Small intestine (tissue), 7 donors: ENCODE data around the gene RPS6KA2. TPM values are rescaled to one million over a fixed set of nuclear protein-coding genes. Genes with fewer than 3 reads are reported as not detected.

Experiments used
- DNase-seq, 2 donors: peaks; one replicate each; pipeline versions ENCODE4 v3.0.0 to v3.0.0-alpha.2; 2013
- FAIRE-seq: peaks from 2 replicates; lab custom pipeline; 2012; peaks lifted over from hg19 to GRCh38; lab: Jason Lieb, UNC
- H3K27ac ChIP-seq, 3 donors: one replicate each; pipeline ENCODE4 v1.5.1; 2013; ENCODE audit warnings: low read length in 2 of 3, mild to moderate bottlenecking in 2 of 3, control low read depth in 1 of 3, inconsistent platforms in 1 of 3, low read depth in 1 of 3, moderate library complexity in 1 of 3
- H3K27me3 ChIP-seq, 3 donors: one replicate each; pipeline ENCODE4 v1.6.1; 2013; ENCODE audit warnings: low read length in 3 of 3, inconsistent platforms in 1 of 3; ENCODE audit not compliant: control insufficient read depth in 3 of 3, insufficient read depth in 3 of 3
- H3K36me3 ChIP-seq, 3 donors: one replicate each; pipeline ENCODE4 v1.6.1; 2013; ENCODE audit warnings: low read length in 3 of 3, inconsistent platforms in 1 of 3, low read depth in 1 of 3, mild to moderate bottlenecking in 1 of 3, moderate library complexity in 1 of 3; ENCODE audit not compliant: control insufficient read depth in 3 of 3, insufficient read depth in 2 of 3
- H3K4me1 ChIP-seq, 3 donors: one replicate each; pipeline ENCODE4 v1.6.1; 2013; ENCODE audit warnings: low read length in 2 of 3, inconsistent platforms in 1 of 3, low read depth in 1 of 3, mild to moderate bottlenecking in 1 of 3, moderate library complexity in 1 of 3; ENCODE audit not compliant: control insufficient read depth in 3 of 3, insufficient read depth in 2 of 3
- H3K4me3 ChIP-seq, 3 donors: one replicate each; pipeline ENCODE4 v1.5.1; 2013; ENCODE audit warnings: low read length in 3 of 3, control low read depth in 1 of 3, inconsistent platforms in 1 of 3, low read depth in 1 of 3, mild to moderate bottlenecking in 1 of 3, moderate library complexity in 1 of 3
- H3K9me3 ChIP-seq, 2 donors: one replicate each; pipeline ENCODE4 v1.6.1; 2013; ENCODE audit warnings: low read depth in 1 of 2, low read length in 1 of 2; ENCODE audit not compliant: control insufficient read depth in 2 of 2, insufficient read depth in 1 of 2
- WGBS, 3 donors: extraction: QIAGEN DNeasy Blood & Tissue Kit; methylation state at CpG; one replicate each; pipeline ENCODE4 v1.1.7; 2013; 5-methylcytosine and 5-hydroxymethylcytosine counted together
- polyA plus RNA-seq, 4 donors: library from polyadenylated mRNA; stranded (reverse) in 3 of 4; unstranded in 1 of 4; fragments of 200-250 nt in 3 of 4; fragments of 120-200 nt in 1 of 4; gene quantifications; one replicate each; pipeline versions ENCODE4 v1.2.1 to v1.2.3, GENCODE V29; 2013
- donor health status: healthy with polysubstance abuse.
- donor health status: control.
- donor health status: control.
- donor health status: Bipolar disorder and iron deficiency.
- donor health status: healthy.

RPS6KA2 gene
- polyA plus RNA-seq, 4 donors: 3.1 to 21.9 (median 7.3) TPM

DNA sequence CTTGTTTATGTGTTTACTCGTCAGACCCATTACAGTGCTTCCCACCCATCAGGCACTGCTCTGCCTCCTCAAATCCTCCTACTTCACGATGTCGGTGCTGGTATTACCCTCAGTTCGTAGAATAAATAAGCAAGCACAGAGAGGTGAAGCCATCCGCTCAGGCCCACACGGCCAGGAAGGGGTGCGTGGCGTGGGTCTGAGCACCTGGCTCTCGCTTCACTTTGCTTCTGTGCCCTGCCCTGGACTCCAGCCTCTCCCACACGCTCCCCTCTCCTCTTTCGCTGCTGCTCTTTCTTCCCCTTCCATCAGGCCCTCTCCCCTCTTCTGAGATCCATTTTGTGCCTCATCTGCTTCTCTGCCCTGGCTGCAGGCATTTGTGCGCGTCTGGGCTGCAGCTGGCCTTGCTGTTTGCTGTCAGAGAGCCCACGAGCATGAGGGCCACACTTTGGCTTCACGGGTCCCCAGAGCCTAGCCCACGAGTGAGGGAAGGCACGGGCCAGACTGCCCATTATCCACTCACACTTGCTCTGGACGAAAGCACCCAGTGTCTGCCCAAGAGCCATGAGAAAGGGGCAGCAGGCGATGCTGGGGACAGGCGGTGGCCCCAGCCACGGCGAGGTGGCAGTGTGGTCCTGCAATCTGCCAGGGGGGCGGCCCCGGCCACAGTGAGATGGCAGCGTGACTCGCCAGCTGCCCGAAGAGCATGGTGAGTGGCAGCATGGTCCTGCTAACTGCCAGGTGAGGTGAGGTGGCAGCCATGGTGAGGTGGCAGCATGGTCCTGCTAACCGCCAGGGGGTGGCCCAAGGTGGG lies 148.1 kb downstream of the RPS6KA2 start:
- Histone ChIP-seq H3K9me3 (no peaks in the 10 kb centered on the region), H3K36me3 (peaks cover 0 to 3% (median 0%) of the 10 kb centered on the region in 3 donors), H3K4me1 (no peaks in the 10 kb centered on the region), H3K27me3 (no peaks in the 10 kb centered on the region), H3K27ac (no peak overlapping the region), H3K4me3 (no peak overlapping the region)
- FAIRE-seq: no peak
- DNase-seq: no peak
- 89 to 95% (median 91%) methylated on average over 28 of the region's 28 CpGs for WGBS, 3 donors

DNA sequence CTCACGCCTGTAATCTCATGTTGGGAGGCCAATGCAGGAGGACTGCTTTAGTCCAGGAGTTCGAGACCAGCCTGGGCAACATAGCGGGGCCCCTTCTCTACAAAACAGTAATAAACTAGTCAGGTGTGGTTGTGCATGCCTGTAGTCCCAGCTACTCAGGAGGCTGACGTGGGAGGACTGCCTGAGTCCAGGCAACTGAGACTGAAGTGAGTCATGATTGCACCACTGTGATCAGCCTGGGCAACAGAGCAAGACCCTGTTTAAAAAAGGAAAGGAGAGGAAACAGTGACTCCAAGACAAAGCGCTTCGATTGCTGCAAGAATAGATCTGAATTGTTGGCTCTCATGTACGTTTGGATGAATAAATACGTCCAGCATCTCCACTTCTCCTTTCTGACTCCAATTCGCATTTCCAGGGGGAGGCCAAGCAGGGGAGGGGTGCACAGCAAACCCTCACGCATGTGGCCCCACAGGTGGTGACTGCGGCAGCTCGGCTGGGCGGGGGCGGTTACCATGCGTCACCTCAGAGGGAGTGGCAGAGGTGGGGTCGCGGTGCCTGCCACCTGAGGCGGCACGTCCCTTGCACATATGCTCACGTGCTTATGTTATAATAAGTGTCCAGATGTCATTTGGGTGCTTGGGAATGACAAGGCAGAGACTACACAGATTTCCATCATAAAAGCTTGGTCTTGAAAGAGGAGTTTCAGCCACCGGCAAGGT lies 149.2 kb downstream of the RPS6KA2 start:
- Histone ChIP-seq H3K9me3 (no peaks in the 10 kb centered on the region), H3K4me1 (no peaks in the 10 kb centered on the region), H3K27me3 (no peaks in the 10 kb centered on the region), H3K36me3 (peaks cover 0 to 3% (median 2%) of the 10 kb centered on the region in 3 donors), H3K4me3 (no peak overlapping the region), H3K27ac (no peak overlapping the region)
- DNase-seq: no peak
- no peak for FAIRE-seq
- WGBS, 3 donors: 84 to 89% (median 86%) methylated on average over 21 of the region's 21 CpGs

DNA sequence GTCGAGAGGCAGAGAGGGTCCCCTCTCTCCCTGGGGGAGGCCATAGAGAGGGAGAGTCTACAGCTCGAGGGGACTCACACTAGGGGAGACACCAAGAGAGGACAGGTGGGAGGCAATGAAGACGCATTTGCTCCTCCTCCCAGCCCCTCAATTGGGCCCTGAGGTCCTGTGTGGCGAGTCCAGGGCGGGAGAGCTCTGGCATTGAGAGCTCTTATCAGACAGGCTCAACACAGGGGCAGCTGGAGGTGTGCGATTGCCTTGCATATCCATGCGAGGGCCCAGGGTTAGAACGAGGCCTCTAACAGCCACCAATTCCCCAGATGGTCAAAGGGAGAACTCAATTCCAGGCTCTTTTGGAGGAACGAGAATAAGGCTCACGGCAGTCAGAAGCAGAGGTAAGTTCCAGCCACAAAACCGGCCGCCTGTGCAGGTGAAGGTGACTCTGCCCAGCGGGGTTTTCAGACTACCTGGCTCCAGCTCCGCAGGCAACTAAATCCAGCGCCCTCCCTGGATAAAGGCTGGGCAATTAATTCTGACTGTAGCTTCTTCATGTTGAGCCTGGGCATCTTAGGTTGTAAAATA lies 150.3 kb downstream of the RPS6KA2 start:
- Histone ChIP-seq H3K36me3 (peaks cover 0 to 3% (median 2%) of the 10 kb centered on the region in 3 donors), H3K27me3 (no peaks in the 10 kb centered on the region), H3K9me3 (no peaks in the 10 kb centered on the region), H3K4me1 (no peaks in the 10 kb centered on the region), H3K4me3 (no peak overlapping the region), H3K27ac (no peak overlapping the region)
- FAIRE-seq (no peak), DNase-seq (no peak)
- WGBS, 3 donors: 85 to 89% (median 87%) methylated on average over 15 of the region's 15 CpGs

DNA sequence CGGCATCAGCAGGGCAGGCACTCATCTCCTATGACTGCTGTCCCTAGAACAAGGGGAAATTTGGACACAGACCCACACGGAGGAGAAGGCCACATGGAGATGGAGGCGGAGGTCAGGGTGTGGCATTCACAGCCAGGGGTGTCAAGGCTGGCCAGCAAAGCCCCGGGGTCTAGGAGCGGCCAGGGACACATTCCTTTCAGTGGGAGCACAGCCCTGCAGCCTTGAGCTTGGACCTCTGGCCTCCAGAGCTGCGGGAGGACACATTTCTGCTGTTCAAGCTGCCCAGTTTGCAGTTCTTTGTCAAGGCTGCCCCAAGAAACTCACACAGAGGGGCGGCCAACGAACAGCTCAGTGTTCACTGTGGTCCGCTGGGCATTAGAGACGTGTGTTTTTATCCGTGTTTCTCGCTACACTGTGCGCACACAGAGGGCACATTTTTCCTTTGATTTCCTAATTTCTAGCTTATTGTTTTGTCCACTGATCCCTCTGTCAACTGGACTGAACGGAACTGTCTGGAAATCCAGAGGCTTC lies 150.9 kb downstream of the RPS6KA2 start:
- no peak for FAIRE-seq
- WGBS, 3 donors: 85 to 89% (median 86%) methylated on average over 14 of the region's 14 CpGs
- no peak overlapping the region for H3K27ac ChIP-seq
- peaks cover 0 to 3% (median 2%) of the 10 kb centered on the region in 3 donors for H3K36me3 ChIP-seq
- no peak overlapping the region for H3K4me3 ChIP-seq
- no peaks in the 10 kb centered on the region for H3K27me3 ChIP-seq
- H3K9me3 ChIP-seq: no peaks in the 10 kb centered on the region
- H3K4me1 ChIP-seq: no peaks in the 10 kb centered on the region
- DNase-seq: no peak

DNA sequence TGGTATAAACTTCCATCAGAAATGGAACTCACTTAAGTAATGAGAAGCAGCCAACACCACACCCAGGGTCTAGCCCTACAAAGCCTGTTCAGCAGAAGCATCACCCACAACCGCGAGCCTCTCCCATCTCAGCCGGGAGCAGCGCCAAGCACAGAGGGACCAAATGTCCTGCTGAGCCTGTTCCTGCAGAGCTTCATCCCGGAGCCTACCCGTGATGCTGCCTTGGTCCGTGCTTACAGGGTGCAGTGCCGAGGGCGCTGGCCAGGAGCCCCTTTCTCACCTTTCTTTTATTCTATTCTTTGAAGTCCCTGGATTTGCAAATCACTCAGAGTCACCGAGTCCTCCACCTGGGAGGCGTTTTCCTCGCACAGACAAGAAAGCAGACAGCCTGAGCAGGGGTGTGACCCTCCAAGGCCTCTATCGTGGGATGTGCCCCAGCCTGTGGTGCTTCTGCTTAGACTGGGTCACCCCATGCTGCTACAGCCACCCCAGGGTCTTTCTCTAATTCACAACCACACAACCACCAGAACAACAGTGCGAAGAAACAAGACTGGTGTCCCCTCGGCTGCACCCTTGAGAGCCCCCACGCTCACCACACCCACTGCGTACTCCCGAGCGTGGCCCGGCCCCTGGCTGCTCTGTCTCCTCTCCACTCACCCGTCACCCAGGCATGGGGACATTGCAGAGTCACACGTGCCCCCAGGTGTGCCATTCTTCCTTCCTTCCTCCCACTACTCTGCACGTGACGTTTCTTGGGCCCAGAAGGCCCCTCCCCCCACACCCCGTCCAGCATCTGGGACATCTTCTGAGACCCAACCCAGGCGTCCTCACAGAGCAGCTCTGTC lies 152.1 kb downstream of the RPS6KA2 start:
- FAIRE-seq (no peak), DNase-seq (no peak)
- Histone ChIP-seq H3K27me3 (no peaks in the 10 kb centered on the region), H3K27ac (no peak overlapping the region), H3K4me3 (no peak overlapping the region), H3K4me1 (no peaks in the 10 kb centered on the region), H3K36me3 (peaks cover 0 to 5% (median 3%) of the 10 kb centered on the region in 3 donors), H3K9me3 (no peaks in the 10 kb centered on the region)
- 82 to 83% (median 83%) methylated on average over 24 to 26 of the region's 26 CpGs for WGBS, 3 donors

DNA sequence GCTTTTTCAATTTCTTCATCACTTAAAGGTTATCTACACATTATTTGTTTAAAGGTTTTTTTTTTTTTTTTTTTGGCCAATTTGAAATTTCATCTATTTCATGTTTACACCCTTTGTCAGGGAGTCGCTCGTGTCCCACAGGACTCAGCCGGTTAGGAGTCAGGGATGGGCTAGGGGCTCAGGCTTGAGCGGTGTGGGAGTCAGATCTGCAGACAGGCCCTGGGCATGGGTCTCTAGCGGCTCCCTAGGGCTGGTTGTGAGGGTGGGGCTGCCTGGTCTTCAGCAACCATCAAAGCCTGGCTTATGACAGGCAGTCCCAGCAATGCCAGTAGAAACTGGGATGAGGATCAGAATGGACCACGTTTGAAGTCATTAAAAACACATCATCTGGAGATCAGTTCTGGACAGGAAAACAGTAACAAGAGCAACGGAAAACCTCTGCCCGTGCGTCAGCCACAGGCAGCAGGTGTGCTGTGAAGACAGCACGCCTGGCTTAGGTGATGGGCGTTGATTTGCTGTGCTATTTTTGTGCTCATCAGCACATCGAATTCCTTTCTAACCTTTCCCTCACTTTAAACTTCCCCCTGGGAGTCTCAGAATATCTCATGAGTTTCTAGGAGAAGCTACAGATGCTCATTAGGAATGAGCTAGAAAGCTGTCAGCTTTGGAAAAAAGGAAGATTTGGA lies 153.0 kb downstream of the RPS6KA2 start:
- no peak overlapping the region for H3K27ac ChIP-seq
- H3K4me3 ChIP-seq: no peak overlapping the region
- WGBS, 3 donors: 81 to 92% (median 90%) methylated on average over 12 of the region's 12 CpGs
- no peaks in the 10 kb centered on the region for H3K9me3 ChIP-seq
- H3K4me1 ChIP-seq: no peaks in the 10 kb centered on the region
- no peaks in the 10 kb centered on the region for H3K27me3 ChIP-seq
- DNase-seq (no peak), FAIRE-seq (no peak)
- H3K36me3 ChIP-seq: peaks cover 0 to 9% (median 3%) of the 10 kb centered on the region in 3 donors

DNA sequence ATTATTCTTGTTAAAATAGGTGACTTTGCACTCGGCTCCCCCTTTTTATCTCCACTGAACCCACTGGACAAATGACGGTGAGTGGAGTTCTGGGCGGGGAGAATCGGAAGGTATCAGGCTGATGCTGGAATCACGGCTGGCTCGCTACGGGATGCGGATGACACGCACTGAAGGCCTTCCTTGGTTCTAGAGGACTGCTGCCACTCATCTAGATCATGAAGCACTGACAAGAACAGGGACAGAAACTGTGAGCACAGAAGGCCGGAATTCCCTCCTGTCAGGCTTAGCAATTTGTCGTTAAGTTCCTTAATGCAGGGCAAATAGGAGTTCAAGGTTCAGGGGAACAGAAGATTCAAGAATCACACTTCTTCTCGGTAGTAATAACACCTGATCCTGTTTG lies 154.4 kb downstream of the RPS6KA2 start:
- Histone ChIP-seq H3K9me3 (no peaks in the 10 kb centered on the region), H3K4me1 (no peaks in the 10 kb centered on the region), H3K4me3 (no peak overlapping the region), H3K36me3 (peaks cover 0 to 16% (median 2%) of the 10 kb centered on the region in 3 donors), H3K27me3 (no peaks in the 10 kb centered on the region), H3K27ac (no peak overlapping the region)
- 20 to 70% (median 40%) methylated on average over 12 of the region's 12 CpGs for WGBS, 3 donors
- FAIRE-seq (no peak), DNase-seq (peak; percentile 19 to 38)
